Tibial nerve (tissue), 3 donors: ENCODE results near the gene BCL2L14.

Experiments used
- POLR2A ChIP-seq, 2 donors: fragments of 450-650 bp; IDR thresholded peaks; one replicate each; pipeline ENCODE4 v1.6.1; 2017; ENCODE audit warnings: antibody characterized with exemption in 2 of 2, mild to moderate bottlenecking in 2 of 2, moderate library complexity in 2 of 2
- TF ChIP-seq, protein P1 (sequence below), 5 experiments: fragments of 200-600 bp in 3 of 5; fragments of 450-650 bp in 2 of 5; sonication (generic) in 3 of 5; IDR thresholded peaks; one replicate each; pipeline ENCODE4 v1.5.1; 2016 to 2019; ENCODE audit warnings: antibody characterized with exemption in 5 of 5, mild to moderate bottlenecking in 3 of 5, moderate library complexity in 2 of 5

DNA sequence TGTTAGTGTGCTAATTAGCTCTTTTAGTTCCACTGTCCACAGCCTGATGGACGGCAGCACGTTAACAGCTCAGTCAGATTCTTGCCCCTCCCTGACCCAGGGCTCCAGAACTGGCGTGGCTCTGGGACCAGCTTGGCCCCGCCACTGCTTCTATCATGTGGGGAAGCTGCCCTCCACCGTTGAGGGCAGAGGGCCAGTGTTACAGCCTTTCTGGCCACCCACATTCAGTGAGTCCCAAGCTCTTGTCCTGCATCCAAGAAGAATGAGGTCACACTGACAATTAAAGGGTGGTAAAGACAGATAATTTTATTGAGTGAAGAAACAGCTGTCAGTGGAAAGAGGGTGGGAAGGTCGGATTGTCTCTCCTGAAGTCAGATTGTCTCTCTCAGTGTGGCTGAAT is 36.9 kb downstream of the BCL2L14 start:
- TF ChIP-seq, protein P1, sequence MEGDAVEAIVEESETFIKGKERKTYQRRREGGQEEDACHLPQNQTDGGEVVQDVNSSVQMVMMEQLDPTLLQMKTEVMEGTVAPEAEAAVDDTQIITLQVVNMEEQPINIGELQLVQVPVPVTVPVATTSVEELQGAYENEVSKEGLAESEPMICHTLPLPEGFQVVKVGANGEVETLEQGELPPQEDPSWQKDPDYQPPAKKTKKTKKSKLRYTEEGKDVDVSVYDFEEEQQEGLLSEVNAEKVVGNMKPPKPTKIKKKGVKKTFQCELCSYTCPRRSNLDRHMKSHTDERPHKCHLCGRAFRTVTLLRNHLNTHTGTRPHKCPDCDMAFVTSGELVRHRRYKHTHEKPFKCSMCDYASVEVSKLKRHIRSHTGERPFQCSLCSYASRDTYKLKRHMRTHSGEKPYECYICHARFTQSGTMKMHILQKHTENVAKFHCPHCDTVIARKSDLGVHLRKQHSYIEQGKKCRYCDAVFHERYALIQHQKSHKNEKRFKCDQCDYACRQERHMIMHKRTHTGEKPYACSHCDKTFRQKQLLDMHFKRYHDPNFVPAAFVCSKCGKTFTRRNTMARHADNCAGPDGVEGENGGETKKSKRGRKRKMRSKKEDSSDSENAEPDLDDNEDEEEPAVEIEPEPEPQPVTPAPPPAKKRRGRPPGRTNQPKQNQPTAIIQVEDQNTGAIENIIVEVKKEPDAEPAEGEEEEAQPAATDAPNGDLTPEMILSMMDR (IDR thresholded peaks at IDR 0.05): no peak
- no peak for TF ChIP-seq POLR2A (IDR thresholded peaks at IDR 0.05)
